Activated B cell treated with CpG ODN at 0.5 μM for 24 hours (primary cell): Measurements from ENCODE around the gene LBH. TPM values are rescaled to one million over a fixed set of nuclear protein-coding genes. Genes with fewer than 3 reads are reported as not detected.

ENCODE experiments used
- ATAC-seq: fragments of 200-7000 bp; cut with Tn5 transposase; one replicate; pipeline ENCODE4 v1.10.0; 2021; ENCODE audit warnings: low read depth, mild to moderate bottlenecking, moderate library complexity
- CTCF ChIA-PET: fragments of 350-600 bp; sonication (Branson Sonifier 250); formaldehyde crosslinking; loops from one replicate; lab custom pipeline; 2021; ENCODE audit warnings: antibody characterized with exemption; lab: Charles Lee
- POLR2A ChIA-PET: fragments of 350-600 bp; sonication (Branson Sonifier 250); formaldehyde crosslinking; loops from one replicate; lab custom pipeline; 2021; ENCODE audit warnings: antibody characterized with exemption; lab: Charles Lee
- DNase-seq: peaks from one replicate; pipeline ENCODE4 v3.0.0; 2022
- H3K27ac Mint-ChIP-seq: one replicate; pipeline ENCODE4 v1.8.0; 2020; ENCODE audit warnings: mixed read lengths
- H3K27me3 Mint-ChIP-seq: one replicate; pipeline ENCODE4 v1.8.0; 2021; ENCODE audit warnings: mixed read lengths
- H3K36me3 Mint-ChIP-seq: one replicate; pipeline ENCODE4 v1.8.0; 2021; ENCODE audit warnings: low read depth, mixed read lengths
- H3K4me1 Mint-ChIP-seq: one replicate; pipeline ENCODE4 v1.8.0; 2021; ENCODE audit warnings: mixed read lengths
- H3K4me3 Mint-ChIP-seq: one replicate; pipeline ENCODE4 v1.8.0; 2020; ENCODE audit warnings: mild to moderate bottlenecking, mixed read lengths
- H3K9me3 Mint-ChIP-seq: one replicate; pipeline ENCODE4 v1.8.0; 2020; ENCODE audit warnings: mixed read lengths
- intact Hi-C: fragments of 100-400 bp; cut with micrococcal nuclease; formaldehyde crosslinking; loops from one replicate; pipeline ENCODE4 v1.15.1; 2024
- total RNA-seq: library from RNA; stranded (reverse); gene quantifications from 2 replicates; pipeline ENCODE4 v1.2.3, GENCODE V29; 2022
- TF ChIP-seq, protein P1 (sequence below): fragments of 200-600 bp; IDR thresholded peaks from one replicate; pipeline ENCODE4 v1.8.0; 2022; ENCODE audit warnings: antibody characterized with exemption, mild to moderate bottlenecking

The LBH gene
- total RNA-seq, 1 donor from 2014 or later = 131 TPM

DNA sequence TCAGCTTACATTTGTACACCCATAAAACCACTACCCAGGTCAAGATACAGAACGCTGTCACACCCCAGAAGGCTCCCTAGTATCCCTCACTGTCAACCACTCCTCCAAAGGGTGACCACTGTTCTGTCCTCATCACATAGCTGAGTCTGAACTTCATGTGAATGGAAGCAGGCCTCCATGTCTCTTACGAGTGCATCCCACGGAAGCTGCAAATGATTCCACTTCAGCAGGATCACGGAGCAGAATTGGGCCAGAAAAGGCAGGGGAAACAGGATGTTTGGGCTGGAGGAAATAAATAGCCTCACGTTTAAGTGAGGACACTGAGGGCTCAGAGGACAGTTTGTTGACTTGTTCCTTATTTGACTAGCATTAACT, 38.4 kb downstream of the LBH start:
- Mint-ChIP-seq H3K27me3 (no peaks in the 10 kb centered on the region), H3K9me3 (no peaks in the 10 kb centered on the region), H3K4me1 (peaks cover 98% of the 10 kb centered on the region), H3K4me3 (no peak overlapping the region), H3K27ac (peak overlapping the region; percentile 82), H3K36me3 (no peaks in the 10 kb centered on the region)
- ChIA-PET CTCF (no interaction called here), POLR2A (interaction anchor here (1.1 kb wide), 2 partner anchors 12 to 38 kb away, joined by 4 read pairs; partner anchors contain the start of gene LBH)
- intact Hi-C loops = no loop called here
- TF ChIP-seq, protein P1, sequence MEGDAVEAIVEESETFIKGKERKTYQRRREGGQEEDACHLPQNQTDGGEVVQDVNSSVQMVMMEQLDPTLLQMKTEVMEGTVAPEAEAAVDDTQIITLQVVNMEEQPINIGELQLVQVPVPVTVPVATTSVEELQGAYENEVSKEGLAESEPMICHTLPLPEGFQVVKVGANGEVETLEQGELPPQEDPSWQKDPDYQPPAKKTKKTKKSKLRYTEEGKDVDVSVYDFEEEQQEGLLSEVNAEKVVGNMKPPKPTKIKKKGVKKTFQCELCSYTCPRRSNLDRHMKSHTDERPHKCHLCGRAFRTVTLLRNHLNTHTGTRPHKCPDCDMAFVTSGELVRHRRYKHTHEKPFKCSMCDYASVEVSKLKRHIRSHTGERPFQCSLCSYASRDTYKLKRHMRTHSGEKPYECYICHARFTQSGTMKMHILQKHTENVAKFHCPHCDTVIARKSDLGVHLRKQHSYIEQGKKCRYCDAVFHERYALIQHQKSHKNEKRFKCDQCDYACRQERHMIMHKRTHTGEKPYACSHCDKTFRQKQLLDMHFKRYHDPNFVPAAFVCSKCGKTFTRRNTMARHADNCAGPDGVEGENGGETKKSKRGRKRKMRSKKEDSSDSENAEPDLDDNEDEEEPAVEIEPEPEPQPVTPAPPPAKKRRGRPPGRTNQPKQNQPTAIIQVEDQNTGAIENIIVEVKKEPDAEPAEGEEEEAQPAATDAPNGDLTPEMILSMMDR = no peak
- no peak for ATAC-seq
- no peak for DNase-seq

DNA sequence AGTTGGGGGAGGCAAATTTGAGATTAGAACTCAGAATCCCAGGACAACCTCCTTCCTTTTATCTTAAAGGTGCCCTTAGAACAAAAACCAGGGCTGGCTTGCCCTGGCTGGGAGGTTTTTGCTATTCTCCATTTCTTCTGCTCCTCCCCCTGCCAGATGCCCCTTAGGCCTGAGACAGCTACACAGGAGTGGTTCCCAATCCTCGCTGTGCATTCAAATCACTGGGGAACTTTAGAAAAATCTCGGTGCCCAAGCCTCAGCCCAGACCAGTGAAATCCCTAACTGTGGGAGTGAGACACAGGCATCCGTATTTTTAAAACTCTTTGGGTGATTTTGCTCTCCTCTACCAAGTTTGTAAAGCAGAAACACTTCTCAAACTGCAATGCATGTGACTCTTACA, 38.8 kb downstream of the LBH start:
- Mint-ChIP-seq H3K4me3 (no peak overlapping the region), H3K27me3 (no peaks in the 10 kb centered on the region), H3K4me1 (peaks cover 96% of the 10 kb centered on the region), H3K36me3 (no peaks in the 10 kb centered on the region), H3K9me3 (no peaks in the 10 kb centered on the region), H3K27ac (peak overlapping the region; percentile 82)
- intact Hi-C loops = no loop called here
- DNase-seq (no peak), ATAC-seq (no peak)
- TF ChIP-seq, protein P1 = no peak
- POLR2A ChIA-PET = interaction anchor here (0.7 to 1.1 kb wide), 3 partner anchors 11 to 36 kb away, joined by 4 to 6 read pairs (median 4); no protein-coding TSS in a partner anchor
- CTCF ChIA-PET = interaction anchor here (1.4 to 1.6 kb wide), 2 partner anchors 30 to 64 kb away, joined by 3 to 4 read pairs; no protein-coding TSS in a partner anchor

DNA sequence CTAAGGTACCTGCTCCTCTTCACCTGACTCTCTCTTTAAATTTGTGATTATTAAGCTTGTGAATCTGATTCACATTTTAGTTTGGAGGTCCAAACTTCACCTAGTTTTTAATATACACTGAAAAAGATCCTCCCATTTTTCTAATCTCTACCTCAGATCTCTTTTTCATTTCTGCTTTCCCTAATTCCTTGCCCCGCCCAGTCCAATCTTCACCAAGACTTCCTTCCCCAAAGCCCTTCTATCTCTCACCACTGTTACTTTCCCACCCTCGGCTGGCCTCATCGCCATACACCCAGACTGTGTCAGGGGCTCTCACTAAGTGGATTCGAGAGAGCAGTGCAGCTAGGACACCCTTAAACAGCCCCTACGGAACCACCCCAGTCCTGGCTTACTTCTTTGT, 40.0 kb downstream of the LBH start:
- intact Hi-C loops = no loop called here
- ChIA-PET POLR2A (interaction anchor here (0.7 to 2.6 kb wide), 5 partner anchors 10 to 43 kb away, joined by 3 to 13 read pairs (median 5); no protein-coding TSS in a partner anchor), CTCF (interaction anchor here (1.3 to 1.6 kb wide), 3 partner anchors 31 to 63 kb away, joined by 3 to 4 read pairs (median 3); no protein-coding TSS in a partner anchor)
- Mint-ChIP-seq H3K27me3 (no peaks in the 10 kb centered on the region), H3K4me1 (peaks cover 93% of the 10 kb centered on the region), H3K36me3 (no peaks in the 10 kb centered on the region), H3K27ac (peak overlapping the region; percentile 82), H3K4me3 (peak overlapping the region; percentile 51), H3K9me3 (no peaks in the 10 kb centered on the region)
- TF ChIP-seq, protein P1 = no peak
- ATAC-seq = no peak
- no peak for DNase-seq

DNA sequence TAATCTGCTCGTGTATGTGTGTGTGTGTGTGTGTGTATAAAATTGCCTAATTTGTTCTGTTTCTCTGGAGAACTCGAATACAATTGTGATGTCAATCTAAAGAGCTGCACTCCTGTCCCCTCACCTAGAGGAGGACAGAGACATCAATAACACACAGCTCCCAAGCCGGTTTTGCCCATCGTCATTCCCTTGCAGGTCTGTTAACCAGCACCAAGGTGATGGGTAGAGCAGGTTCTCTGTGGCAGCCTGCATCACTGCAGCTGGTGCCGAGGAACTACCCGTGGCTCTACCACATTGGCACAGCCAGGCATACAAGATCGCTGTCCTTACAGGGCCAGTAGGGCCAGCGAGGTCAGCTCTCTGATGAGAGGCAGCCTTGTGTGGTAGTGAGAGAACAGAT, 41.0 kb downstream of the LBH start:
- Mint-ChIP-seq H3K9me3 (no peaks in the 10 kb centered on the region), H3K27ac (peak overlapping the region; percentile 82), H3K27me3 (no peaks in the 10 kb centered on the region), H3K36me3 (no peaks in the 10 kb centered on the region), H3K4me3 (no peak overlapping the region), H3K4me1 (peaks cover 93% of the 10 kb centered on the region)
- ChIA-PET CTCF (interaction anchor here (1.2 to 1.3 kb wide), 2 partner anchors 14 to 63 kb away, joined by 3 read pairs; no protein-coding TSS in a partner anchor), POLR2A (interaction anchor here (0.8 to 3.2 kb wide), 5 partner anchors 9 to 40 kb away, joined by 3 to 20 read pairs (median 9); no protein-coding TSS in a partner anchor)
- TF ChIP-seq, protein P1 = no peak
- no peak for ATAC-seq
- no peak for DNase-seq
- intact Hi-C loops = no loop called here

DNA sequence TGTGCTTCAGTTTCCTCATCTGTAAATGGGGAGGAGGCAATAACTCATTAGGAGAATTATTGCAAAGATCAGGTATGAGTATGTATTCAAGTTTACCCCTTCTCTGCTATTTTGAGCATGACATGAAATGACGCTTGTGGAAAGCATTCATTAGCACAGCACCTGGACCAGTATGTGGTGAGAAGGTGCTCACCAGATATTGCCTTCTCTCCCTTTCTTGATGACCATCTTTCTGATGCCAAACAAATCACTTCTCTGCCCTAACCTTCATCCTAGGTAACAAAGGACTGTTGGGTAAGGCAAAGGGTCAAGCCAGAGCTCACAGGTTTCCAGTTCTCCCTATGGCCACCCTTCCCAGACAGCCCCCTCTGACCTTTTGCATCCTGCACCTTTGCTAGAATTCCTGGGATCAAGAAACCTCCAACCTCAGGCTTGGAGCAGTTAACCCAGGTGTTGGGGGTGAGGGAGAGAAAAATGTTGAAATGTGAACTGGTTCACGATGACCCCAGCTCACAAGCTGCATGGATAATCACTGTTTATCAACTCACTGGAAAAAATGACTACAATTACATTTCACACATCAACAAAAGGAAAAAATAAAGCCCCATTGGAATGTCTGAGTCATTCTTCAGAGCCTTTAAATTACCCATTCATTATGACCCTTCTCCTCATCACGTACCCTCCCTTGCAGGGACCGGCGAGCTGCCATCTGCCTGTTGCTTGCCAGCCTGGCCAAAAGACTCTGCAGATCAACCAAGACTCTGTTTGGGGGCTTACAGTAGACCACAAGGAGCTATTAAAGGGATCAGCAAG, 41.6 kb downstream of the LBH start:
- DNase-seq (no peak), ATAC-seq (no peak)
- H3K27me3 Mint-ChIP-seq = no peaks in the 10 kb centered on the region
- intact Hi-C loops = loop anchor here (1.0 kb wide), 1 partner anchor 9 kb away; no protein-coding TSS in a partner anchor
- no peaks in the 10 kb centered on the region for H3K36me3 Mint-ChIP-seq
- peaks cover 93% of the 10 kb centered on the region for H3K4me1 Mint-ChIP-seq
- ChIA-PET POLR2A (interaction anchor here (0.7 to 3.2 kb wide), 7 partner anchors 8 to 64 kb away, joined by 3 to 20 read pairs (median 6); no protein-coding TSS in a partner anchor), CTCF (interaction anchor here (1.2 kb wide), 1 partner anchor 14 kb away, joined by 3 read pairs; no protein-coding TSS in a partner anchor)
- H3K4me3 Mint-ChIP-seq = no peak overlapping the region
- H3K27ac Mint-ChIP-seq = peak overlapping the region; percentile 72
- no peaks in the 10 kb centered on the region for H3K9me3 Mint-ChIP-seq
- TF ChIP-seq, protein P1 = no peak
